Hepatocyte (in vitro differentiated cells): ENCODE measurements around the gene FAM236A. TPM values are rescaled to one million over a fixed set of nuclear protein-coding genes. Genes with fewer than 3 reads are reported as not detected.
"Not testable (repeated sequence)": the region's sequence is repeated elsewhere in the genome, so short reads cannot be mapped to it uniquely, and the experiment has no call there.

Source experiments
- DNase-seq: peaks from one replicate; pipeline ENCODE4 v3.0.0-alpha.2; 2016; ENCODE audit warnings: low spot score
- H2AFZ ChIP-seq: fragments of 200-600 bp; sonication (generic); 2 replicates; pipeline ENCODE4 v1.6.0; 2016; ENCODE audit warnings: antibody characterized with exemption, mild to moderate bottlenecking
- H3K27ac ChIP-seq: fragments of 200-600 bp; sonication (generic); 2 replicates; pipeline ENCODE4 v1.5.1; 2016; ENCODE audit warnings: mild to moderate bottlenecking
- H3K27me3 ChIP-seq: fragments of 200-600 bp; sonication (generic); 2 replicates; pipeline ENCODE4 v1.6.1; 2016
- H3K36me3 ChIP-seq: fragments of 200-600 bp; sonication (generic); replicated peaks from 2 replicates; pipeline ENCODE4 v1.5.1; 2016; ENCODE audit warnings: low read depth; ENCODE audit not compliant: insufficient read depth
- H3K4me1 ChIP-seq: fragments of 200-600 bp; sonication (generic); 2 replicates; pipeline ENCODE4 v1.5.1; 2016; ENCODE audit warnings: mild to moderate bottlenecking, moderate library complexity; ENCODE audit not compliant: insufficient read depth
- H3K4me2 ChIP-seq: fragments of 200-600 bp; sonication (generic); 2 replicates; pipeline ENCODE4 v1.6.0; 2016
- H3K4me3 ChIP-seq: fragments of 200-600 bp; sonication (generic); 2 replicates; pipeline ENCODE4 v1.5.1; 2016; ENCODE audit warnings: mild to moderate bottlenecking
- H3K79me2 ChIP-seq: fragments of 200-600 bp; sonication (generic); 2 replicates; pipeline ENCODE4 v1.6.0; 2017; ENCODE audit warnings: mild to moderate bottlenecking
- H3K9me2 ChIP-seq: fragments of 200-600 bp; sonication (generic); replicated peaks from 2 replicates; pipeline ENCODE4 v1.6.0; 2017; ENCODE audit warnings: mild to moderate bottlenecking; ENCODE audit not compliant: insufficient read depth
- H3K9me3 ChIP-seq: fragments of 200-600 bp; sonication (generic); 2 replicates; pipeline ENCODE4 v1.5.1; 2016; ENCODE audit warnings: low read depth, mild to moderate bottlenecking
- H4K20me1 ChIP-seq: fragments of 200-600 bp; sonication (generic); 2 replicates; pipeline ENCODE4 v1.6.0; 2016; ENCODE audit warnings: mild to moderate bottlenecking; ENCODE audit not compliant: insufficient read depth, poor library complexity, severe bottlenecking
- WGBS: methylation state at CpG from one replicate; pipeline ENCODE4 v1.1.6; 2016; ENCODE audit warnings: low lambda C conversion rate; ENCODE audit errors: missing lambda C conversion rate; 5-methylcytosine and 5-hydroxymethylcytosine counted together
- polyA plus RNA-seq: library from polyadenylated mRNA; unstranded; fragments of >200 nt; fragmentation: Nextera tagmentation; extraction: Ambion mirVana; gene quantifications from 2 replicates; pipeline ENCODE4 v1.2.1, GENCODE V29; 2016
- total RNA-seq: library from RNA; depleted of rRNA; stranded (reverse); fragments of >200 nt; gene quantifications from 2 replicates; pipeline ENCODE4 v1.2.3, GENCODE V29; 2014

FAM236A gene
- not detected in 2 replicates for total RNA-seq
- polyA plus RNA-seq = not detected in 2 replicates

DNA sequence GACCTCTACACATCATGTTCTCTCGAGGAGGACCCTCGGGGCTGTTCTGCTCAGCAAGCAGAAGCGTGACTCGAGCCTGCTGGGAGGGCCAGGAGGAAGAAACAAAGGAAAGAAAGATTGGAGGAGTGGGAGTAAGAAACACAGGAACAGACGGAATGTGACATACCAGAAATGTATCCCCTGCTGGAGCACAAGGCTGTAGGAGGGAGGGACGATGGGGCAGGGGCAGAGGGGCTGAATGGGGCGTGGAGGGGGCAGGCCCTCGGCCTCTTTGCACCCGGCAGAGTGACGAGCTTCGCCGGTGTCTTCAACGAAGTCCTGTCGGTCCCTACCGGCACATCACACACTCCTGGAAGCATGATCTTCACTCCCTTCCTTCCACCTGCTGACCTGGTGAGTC, at the start of gene FAM236A:
Gene FAM236A, plus strand, starts transcription at position 301 of the 400 bp plus-strand sequence. Its CDS starts 57 bp downstream, at position 358.
- H3K27ac ChIP-seq, H4K20me1 ChIP-seq, H3K4me1 ChIP-seq, H3K79me2 ChIP-seq, H3K27me3 ChIP-seq, H3K4me2 ChIP-seq, H2AFZ ChIP-seq, H3K9me3 ChIP-seq, DNase-seq, H3K9me2 ChIP-seq, H3K4me3 ChIP-seq, H3K36me3 ChIP-seq: not testable (repeated sequence)
- WGBS = no CpG with 5 or more reads among the region's 15 CpGs

DNA sequence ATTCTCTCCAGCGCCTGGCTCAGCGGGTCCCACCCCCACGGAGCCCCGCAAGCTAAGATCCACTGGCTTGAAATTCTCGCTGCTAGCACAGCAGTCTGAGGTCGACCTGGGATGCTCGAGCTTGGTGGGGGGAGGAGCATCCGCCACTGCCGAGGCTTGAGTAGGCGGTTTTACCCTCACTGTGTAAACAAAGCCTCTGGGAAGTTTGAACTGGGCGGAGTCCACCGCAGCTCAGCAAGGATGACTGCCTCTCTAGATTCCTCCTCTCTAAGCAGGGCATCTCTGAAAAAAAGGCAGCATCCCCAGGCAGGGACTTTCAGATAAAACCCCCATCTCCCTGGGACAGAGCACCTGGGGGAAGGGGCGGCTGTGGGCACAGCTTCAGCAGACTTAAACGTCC, 48.3 kb upstream of the FAM236A start:
- not testable (repeated sequence) for H3K79me2 ChIP-seq, H3K36me3 ChIP-seq, H3K4me3 ChIP-seq, H4K20me1 ChIP-seq, H3K27me3 ChIP-seq, H3K4me1 ChIP-seq, DNase-seq, H3K9me3 ChIP-seq, H2AFZ ChIP-seq, H3K9me2 ChIP-seq, H3K4me2 ChIP-seq, H3K27ac ChIP-seq
- no CpG with 5 or more reads among the region's 14 CpGs for WGBS

DNA sequence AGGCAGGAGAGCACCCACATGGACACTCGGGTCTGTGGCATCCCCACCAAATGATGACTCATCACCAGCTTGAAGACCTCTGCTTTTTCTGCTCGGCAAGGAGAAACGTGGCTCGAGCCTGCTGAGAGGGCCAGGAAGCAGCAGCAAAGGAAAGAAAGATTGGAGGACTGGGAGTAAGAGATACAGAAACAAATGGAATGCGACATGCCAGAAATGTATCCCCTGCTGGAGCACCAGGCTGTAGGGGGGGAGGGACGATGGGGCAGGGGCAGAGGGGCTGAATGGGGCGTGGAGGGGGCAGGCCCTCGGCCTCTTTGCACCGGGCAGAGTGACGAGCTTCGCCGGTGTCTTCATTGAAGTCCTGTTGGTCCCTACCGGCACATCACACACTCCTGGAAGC, 25.7 kb upstream of the FAM236A start, which contains the start of gene FAM236C:
Gene FAM236C, plus strand, starts transcription at position 301 of the 400 bp plus-strand sequence. CDS start 100 bp downstream, outside the sequence.
- H3K27me3 ChIP-seq, H2AFZ ChIP-seq, H3K4me1 ChIP-seq, H3K9me2 ChIP-seq, H3K27ac ChIP-seq, DNase-seq, H4K20me1 ChIP-seq, H3K9me3 ChIP-seq, H3K79me2 ChIP-seq, H3K36me3 ChIP-seq, H3K4me2 ChIP-seq, H3K4me3 ChIP-seq: not testable (repeated sequence)
- WGBS = no CpG with 5 or more reads among the region's 13 CpGs

GRCh38 chrX:72916096-72916495, 21.9 kb upstream of the FAM236A start:
- not testable (repeated sequence) for H3K27ac ChIP-seq, H3K9me2 ChIP-seq, H3K36me3 ChIP-seq, H3K4me2 ChIP-seq, H3K9me3 ChIP-seq, H3K4me1 ChIP-seq, H2AFZ ChIP-seq, H3K4me3 ChIP-seq, H3K27me3 ChIP-seq, H3K79me2 ChIP-seq, H4K20me1 ChIP-seq, DNase-seq
- 69% methylated on average over 4 of the region's 5 CpGs for WGBS

GRCh38 chrX:72932283-72932682, 5.7 kb upstream of the FAM236A start:
- not testable (repeated sequence) for H3K9me2 ChIP-seq, H3K4me3 ChIP-seq, H3K4me2 ChIP-seq, H3K27me3 ChIP-seq, H3K4me1 ChIP-seq, H3K79me2 ChIP-seq, H2AFZ ChIP-seq, DNase-seq, H3K27ac ChIP-seq, H3K36me3 ChIP-seq, H4K20me1 ChIP-seq, H3K9me3 ChIP-seq
- WGBS = no CpG with 5 or more reads among the region's 1 CpG

DNA sequence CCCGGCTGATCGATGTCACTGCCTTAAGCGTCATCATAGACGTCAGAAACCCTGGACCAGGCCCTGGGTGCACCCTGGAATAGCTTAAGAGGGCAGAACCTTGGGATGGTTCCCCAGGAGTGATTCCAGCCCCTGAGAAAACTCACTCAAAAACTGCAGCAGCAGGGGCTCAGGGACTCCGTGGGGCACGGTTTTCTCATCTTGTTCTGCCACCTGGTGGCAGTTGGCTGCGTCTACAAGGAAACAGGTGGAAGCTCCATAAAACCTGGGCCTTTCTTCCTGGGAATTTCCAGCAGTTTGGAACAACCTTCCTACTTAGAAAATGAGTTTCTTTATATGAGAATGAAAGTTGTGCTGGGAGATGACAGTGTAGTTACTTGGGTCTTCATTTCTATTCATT, 1.6 kb upstream of the FAM236A start:
- H3K9me3 ChIP-seq, H3K27ac ChIP-seq, H3K4me1 ChIP-seq, H2AFZ ChIP-seq, H3K79me2 ChIP-seq, H3K9me2 ChIP-seq, H3K36me3 ChIP-seq, H3K4me2 ChIP-seq, H4K20me1 ChIP-seq, DNase-seq, H3K27me3 ChIP-seq, H3K4me3 ChIP-seq: not testable (repeated sequence)
- no CpG with 5 or more reads among the region's 7 CpGs for WGBS

DNA sequence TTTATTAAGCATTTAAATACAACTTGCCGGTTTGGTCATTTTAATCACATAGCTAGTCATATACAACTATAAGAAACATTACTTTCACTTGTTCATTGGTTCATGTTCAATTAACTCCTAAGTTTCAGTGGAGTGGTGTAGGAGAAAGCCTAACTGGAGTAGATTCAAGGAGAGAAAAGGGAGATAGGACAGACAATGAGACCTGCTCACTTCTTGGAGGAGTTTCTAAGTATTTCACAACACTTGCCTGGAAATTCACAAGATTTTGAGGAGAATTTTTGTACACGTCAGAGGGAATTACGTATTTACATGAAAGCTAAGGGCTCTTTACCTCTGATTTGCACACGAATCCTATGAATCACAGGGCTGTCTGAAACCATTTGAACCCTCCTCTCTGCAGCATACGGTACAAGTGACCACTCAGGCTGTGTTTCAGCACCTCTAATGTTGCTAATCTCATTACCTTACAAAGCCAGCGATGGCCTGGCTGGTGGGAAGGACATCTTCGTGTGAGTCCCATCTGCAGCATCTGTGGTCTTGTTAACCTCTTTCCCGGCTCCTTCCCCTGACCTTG, 1.0 kb upstream of the FAM236A start:
- H3K9me2 ChIP-seq, H3K4me2 ChIP-seq, H3K9me3 ChIP-seq, H4K20me1 ChIP-seq, H3K4me1 ChIP-seq, H3K27me3 ChIP-seq, H2AFZ ChIP-seq, H3K36me3 ChIP-seq, DNase-seq, H3K27ac ChIP-seq, H3K4me3 ChIP-seq, H3K79me2 ChIP-seq: not testable (repeated sequence)
- no CpG with 5 or more reads among the region's 8 CpGs for WGBS

- H3K4me1 ChIP-seq, H3K4me2 ChIP-seq, H2AFZ ChIP-seq, H3K27ac ChIP-seq, H3K36me3 ChIP-seq, H3K27me3 ChIP-seq, H3K79me2 ChIP-seq, H3K9me3 ChIP-seq, H4K20me1 ChIP-seq, DNase-seq, H3K4me3 ChIP-seq, H3K9me2 ChIP-seq: not testable (repeated sequence)
- no CpG with 5 or more reads among the region's 6 CpGs for WGBS
These were observed 4.3 kb downstream of the FAM236A start for GRCh38 chrX:72942272-72942671.

DNA sequence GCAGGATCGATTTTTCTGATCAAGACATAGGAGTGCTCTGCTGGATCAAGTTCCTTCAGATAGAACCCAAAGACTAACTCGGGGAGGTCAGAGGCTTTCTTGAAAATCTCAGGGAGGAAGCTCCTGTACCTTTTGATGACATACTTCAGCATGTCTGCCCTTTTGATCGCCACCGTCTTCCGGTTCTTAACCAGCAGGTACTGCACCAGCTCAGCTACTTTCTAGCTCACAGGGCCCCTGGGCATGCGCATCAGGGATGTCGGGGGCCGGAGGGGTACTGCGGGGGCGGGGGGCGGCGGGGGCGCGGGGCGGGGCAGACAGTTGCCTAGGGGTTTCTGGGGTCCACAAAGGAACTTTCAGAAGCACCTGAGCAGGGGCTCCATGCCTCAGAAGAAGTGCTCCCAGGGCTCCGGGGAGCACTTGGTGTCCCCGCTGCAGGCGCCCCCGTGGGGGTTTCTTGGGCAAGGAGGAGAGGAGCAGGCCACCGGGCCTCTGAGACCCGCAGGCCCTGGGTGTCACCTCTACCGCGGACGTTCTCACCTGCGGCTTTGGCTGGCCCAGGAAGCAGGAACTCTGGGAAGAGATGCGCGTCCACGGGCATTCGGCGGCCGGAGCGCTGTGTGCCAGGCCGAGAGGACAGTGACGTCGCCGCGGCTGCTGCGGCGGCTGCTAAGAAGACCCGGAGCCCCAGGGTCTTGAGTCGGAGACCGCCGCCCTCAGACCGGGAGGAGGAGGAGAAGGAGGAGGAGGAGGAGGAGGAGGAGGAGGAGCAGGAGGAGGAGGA, 5.2 kb downstream of the FAM236A start:
- not testable (repeated sequence) for H4K20me1 ChIP-seq, H3K4me1 ChIP-seq, H3K36me3 ChIP-seq, H3K27me3 ChIP-seq, H3K4me2 ChIP-seq, H2AFZ ChIP-seq, H3K4me3 ChIP-seq, H3K27ac ChIP-seq, H3K9me3 ChIP-seq, DNase-seq, H3K9me2 ChIP-seq, H3K79me2 ChIP-seq
- no CpG with 5 or more reads among the region's 44 CpGs for WGBS
